GM21529 (cell line): ENCODE results near the gene TNRC6A.
"Not testable (repeated sequence)": the region's sequence is repeated elsewhere in the genome, so short reads cannot be mapped to it uniquely, and the experiment has no call there.

ENCODE experiments used
- ATAC-seq: cut with Tn5 transposase; IDR thresholded peaks from one replicate; pipeline ENCODE4 v1.9.1; 2021; ENCODE audit not compliant: unreplicated experiment

TNRC6A gene

GRCh38 chr16:24810951-24811843, 81.7 kb downstream of the TNRC6A start:
- no peak for ATAC-seq

DNA sequence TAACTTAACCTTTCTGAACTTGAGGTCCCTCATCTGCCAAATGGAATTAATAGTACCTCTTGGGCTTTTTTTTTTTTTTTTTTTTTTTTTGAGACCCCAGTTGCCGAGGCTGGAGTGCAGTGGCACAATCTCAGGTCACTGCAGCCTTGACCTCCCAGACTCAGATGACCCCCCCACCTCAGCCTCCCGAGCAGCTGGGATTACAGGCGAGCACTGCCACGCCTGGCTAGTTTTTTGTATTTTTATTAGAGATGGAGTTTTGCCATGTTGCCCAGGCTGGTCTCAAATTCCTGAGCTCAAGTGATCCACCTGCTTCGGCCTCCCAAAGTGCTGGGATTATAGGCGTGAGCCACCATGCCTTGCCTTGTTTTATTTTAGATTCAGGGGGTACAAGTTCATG, 83.4 kb downstream of the TNRC6A start:
- ATAC-seq, result not testable (repeated sequence)

- ATAC-seq, result no peak
These were observed 85.6 kb downstream of the TNRC6A start for GRCh38 chr16:24815021-24815420.

DNA sequence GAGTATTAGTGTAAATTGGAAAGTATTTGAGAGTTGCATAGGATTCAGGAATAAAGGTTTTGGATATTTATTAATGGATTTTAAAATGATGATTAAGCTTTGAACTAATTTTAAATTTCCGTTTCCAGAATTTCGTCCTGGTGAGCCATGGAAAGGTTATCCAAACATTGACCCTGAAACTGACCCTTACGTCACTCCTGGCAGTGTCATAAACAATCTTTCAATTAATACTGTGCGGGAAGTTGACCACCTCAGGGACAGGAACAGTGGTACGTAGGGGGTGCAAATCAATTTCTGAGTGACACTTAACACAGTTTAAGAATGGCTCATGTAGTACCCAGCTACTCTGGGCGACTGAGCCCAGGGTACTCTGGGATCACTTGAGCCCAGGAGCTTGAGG, 87.2 kb downstream of the TNRC6A start:
- ATAC-seq, result no peak

DNA sequence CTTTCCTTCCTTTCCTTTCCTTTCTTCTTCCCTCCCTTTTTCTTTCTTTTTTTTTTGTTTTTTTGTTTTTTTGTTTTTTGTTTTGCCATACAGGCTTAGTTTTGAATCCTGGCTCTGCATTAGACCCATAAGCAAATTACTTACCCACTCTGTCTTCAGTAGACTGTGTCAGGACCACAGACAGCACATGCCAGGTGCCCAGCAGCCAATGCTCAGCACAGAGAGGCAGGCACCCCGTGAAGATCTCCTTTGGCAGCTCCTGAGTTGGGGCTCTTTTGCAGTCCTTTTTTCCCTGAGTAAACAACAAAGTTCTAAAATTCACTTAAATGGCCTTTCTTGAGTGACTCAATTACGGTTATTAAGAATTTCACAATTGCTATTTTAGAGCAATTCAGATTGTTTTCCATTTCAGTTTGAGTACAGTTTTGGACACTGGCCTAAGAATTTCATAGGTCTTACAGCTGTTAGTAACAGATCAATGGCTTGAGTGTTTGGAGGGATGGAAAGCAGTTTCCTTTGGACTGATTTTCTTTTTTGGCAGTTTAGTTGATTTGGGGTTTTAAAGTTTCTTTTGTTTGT, 90.1 kb downstream of the TNRC6A start:
- ATAC-seq, result no peak

- ATAC-seq, result no peak
These were observed 91.1 kb downstream of the TNRC6A start for GRCh38 chr16:24820522-24820921.

DNA sequence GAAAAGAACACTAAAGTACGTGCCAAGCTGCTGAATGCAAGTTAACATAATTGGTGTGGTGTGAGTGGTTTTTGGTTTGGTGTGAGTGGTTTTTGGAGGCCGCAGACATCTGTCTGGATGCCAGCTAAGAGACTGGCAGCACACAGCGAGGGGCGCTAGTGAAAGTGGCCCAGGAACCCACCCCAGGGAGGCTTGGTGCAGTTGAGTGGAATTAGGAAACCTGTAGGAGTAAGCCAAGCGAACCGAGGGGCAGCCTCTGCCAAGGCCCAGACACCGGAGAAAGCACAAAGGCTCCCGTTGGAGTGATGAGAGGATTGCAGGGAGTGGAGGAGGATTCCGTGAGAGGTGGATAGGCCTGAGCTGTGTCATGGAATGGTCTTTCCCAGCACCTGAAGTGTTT, 91.7 kb downstream of the TNRC6A start:
- ATAC-seq, result no peak

DNA sequence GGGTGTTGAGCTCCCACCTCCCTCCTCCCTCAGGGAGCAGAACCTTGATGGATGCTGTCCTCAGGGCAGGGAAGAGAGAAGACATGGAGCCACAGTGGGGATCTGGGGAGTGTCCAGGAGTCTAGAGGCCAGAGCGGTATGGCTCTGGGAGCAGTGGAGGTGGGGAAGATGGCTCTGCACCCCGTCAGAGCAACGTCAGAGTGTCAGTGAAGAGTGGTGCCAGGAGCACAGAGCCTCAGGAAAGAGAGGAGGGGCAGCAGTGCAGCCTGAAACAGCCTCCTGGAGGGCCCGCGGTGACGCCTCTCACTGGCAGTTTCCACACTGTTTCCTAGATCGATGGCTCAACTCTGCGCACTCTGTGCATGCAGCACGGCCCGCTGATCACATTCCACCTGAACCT, 93.1 kb downstream of the TNRC6A start:
- no peak for ATAC-seq

DNA sequence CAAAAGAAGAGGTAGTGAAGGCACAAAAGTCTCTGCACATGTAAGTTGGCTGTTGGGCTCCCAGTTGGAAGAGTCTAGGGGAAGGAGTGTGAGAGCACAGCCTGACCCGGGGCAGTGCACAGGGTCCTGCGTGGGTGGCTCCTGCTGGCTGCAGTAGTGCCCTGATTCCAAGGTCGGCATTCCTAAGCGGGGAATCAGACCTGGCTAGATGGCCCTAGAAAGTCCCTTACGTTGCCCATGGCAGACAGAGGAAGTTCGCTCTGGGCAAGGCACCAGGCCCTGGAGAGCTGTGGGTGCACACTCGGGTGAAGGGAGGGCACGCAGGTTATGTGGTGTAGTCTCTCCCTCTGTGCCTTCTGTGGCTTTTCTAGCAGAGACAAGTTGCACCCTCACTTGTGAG, 93.5 kb downstream of the TNRC6A start:
- ATAC-seq, result no peak

- ATAC-seq, result no peak
These were observed 96.2 kb downstream of the TNRC6A start for GRCh38 chr16:24825696-24826095.

DNA sequence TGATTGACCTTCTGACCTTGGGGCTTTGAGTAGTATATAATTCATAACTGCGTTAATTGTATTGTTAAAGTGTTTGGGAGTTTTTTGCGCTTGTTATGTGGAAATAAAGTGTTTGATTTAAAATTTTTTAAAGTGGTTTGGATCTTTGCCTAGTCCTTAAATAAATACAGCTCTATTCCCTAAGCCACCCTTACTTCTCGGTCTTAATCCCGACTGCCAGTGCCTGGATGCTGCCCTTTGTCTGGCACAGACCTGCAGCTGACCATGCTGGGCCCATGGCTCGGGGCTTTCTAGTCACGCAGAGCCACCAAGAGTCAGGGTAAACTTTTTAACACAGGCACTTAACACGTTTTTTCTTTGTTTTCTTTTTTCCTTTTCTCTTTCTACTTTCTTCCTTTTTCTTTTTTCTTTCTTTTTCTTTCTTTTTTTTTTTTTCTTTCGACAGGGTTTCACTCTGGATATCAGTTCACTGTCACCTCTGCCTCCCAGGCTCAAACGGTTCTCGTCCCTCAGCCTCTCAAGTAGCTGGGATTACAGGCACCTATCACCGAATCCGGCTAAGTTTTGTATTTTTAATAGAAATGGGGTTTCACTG, 96.7 kb downstream of the TNRC6A start:
- ATAC-seq, result no peak

DNA sequence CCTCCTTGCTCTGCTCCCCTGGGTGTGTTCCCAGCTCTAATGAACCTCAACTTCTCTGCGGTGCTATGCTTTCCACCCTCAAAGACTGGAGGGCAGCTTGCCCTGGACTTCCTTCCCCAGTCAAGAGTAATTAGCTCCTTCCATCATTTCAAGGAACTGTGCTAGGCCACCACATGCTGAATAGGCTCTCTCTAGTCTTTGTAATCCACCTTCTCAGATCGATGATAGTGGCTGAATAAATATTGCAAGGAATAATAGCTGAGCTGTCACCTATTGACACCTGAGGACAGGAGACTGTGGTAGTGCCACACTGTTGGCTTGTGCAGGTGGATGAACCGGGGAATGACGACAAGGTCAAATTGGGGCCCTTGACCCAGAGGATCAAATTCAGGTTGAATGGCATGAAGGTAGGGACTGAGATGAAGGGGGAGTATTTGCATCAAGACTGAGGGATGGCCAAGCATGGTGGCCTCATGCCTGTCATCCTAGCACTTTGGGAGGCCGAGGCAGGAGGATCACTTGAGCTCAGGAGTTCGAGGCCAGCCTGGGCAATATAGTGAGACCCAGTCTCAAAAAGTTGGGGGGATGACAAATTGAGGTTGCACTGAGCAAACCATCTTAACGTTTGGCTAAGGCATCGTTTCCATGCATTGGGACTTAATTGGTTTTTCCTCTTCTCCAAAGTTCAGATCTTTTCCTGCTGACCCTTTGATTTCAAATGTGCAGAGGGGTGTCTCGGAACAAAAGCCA, 97.5 kb downstream of the TNRC6A start:
- no peak for ATAC-seq

DNA sequence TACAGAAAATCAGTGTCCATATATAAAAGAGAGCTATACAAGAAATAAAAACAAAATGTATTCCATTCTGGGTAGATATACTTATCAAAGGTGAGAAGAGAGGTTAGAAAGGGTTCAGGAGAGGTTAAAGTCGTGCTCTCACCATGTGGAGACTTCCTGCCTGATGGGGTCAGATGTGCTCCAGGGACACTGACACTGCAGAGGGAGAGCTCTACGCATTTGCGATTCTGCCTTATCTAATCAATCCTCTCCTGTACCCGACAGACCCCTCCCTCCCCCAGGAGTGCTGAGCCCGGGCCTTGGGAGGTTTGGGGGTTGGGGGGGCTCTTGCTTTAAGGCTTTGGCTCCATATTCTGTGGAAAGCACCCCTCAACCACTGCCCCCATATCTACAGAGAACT, 99.7 kb downstream of the TNRC6A start:
- no peak for ATAC-seq

DNA sequence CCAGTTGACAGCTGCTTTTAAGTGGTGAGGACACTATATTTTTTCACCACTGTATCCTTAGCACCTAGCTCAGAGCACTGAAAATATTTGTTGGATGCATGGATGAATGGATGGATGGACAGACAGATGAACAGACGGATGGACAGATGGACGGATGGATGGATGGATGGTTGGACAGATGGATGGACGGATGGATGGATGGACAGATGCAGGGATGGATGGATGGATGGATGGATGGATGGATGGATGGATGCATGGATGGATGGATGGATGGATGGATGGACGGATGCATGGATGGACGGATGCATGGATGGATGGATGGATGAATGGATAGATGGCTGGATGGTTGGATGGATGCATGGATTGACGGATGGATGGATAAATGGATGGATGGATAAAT, 103.9 kb downstream of the TNRC6A start:
- no peak for ATAC-seq

- ATAC-seq, result no peak
These were observed 105.2 kb downstream of the TNRC6A start for GRCh38 chr16:24834459-24835335.

DNA sequence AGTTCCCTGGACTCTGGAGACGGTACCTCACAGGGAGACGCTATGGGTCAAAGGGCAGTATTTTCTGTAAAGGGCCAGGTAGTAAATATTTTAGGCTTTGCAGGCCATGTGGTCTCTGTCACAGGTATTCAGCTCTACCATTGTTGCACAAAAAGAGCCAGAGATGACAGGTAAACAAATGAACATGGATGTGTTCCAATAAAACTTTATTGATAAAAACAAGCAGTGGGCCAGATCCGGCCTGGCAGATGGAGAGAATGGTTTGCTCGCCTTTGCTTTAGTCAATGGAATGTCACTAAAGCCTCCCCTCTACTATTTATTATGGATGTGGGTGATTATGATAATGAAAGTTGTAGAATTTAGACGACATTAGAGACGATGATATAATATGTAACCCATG, 107.4 kb downstream of the TNRC6A start:
- no peak for ATAC-seq

- ATAC-seq, result no peak
These were observed 108.5 kb downstream of the TNRC6A start for GRCh38 chr16:24837969-24838368.

DNA sequence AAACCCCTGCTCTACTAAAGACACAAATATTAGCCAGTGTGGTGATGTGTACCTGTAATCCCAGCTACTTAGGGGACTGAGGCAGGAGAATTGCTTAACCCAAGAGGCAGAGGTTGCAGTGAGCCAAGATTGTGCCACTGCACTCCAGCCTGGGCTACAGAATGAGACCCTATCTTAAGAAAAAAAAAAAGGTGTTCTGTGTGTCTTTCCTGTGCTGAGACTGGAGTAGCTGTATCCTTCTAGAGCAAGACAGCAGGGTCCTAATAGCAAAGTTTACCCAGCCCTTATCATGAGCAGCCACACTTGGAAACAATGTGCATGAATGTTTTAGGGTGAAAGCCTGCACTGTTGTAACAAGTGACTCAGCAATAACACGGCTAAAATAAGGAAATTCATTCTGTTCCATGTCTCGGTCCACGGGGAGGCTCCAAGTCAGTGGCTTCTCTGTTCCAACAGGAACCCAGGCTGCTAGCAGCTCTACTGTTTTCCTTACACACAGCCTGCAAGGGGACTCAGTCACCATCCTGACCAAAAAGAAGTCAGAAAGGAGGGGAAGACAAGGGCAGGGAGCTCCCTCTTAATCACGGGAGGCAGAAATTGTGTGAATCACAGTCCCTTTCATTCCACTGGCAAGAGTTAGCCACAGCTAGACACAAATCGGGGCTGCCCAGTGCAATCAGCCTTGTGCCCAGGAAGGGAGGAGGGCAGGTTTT, 109.3 kb downstream of the TNRC6A start:
- no peak for ATAC-seq

- ATAC-seq, result no peak
These were observed 110.0 kb downstream of the TNRC6A start for GRCh38 chr16:24839347-24839972.
